ENCODE results near the gene PRKCA.

PRKCA gene

DNA sequence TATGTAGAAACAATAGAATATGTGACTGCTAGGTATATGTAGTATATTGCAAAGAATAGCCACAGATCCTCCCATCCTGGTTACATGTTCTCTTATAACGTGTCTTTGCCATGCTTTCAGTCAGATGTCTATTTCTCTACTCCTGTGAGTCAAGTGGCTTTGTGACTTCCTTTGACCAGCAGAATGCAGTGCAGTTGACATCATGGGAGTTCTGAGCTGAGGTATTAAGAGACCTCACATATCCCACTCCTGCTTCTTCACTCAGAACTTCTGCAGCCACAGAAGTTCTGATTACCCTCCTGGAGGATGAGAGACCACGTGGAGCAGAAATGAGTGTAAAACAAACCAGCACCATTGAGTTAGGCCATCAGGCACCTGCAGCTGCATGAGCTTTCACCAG lies 222.5 kb downstream of the PRKCA start:
- Histone ChIP-seq H3K79me2 (ENCODE audit: insufficient read depth, low read depth) (no peaks in the 10 kb centered on the region), H3K36me3 (ENCODE audit: insufficient read depth) (no peaks in the 10 kb centered on the region)

DNA sequence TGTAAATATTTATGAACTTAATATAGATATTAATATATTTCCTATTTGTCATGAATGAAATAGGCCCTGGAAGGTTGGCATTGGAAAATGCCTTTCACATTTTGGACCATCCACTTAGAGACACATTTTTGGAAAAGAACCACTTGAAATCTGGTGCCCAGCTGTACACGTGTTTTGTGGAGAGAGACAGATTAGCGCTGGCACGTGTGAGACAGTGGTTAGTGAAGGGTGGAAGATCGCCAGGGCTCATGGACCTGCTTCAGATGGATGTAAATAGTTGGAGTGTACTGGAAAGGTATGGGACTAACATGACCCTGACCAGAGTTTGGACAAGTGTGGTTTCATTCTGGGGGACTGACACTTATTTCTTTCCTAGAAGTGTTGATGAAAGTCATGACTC lies 222.9 kb downstream of the PRKCA start:
- Histone ChIP-seq H2AFZ (ENCODE audit: low read depth) (no peak overlapping the region), H3K27me3 (ENCODE audit: insufficient read depth, low read depth) (no peaks in the 10 kb centered on the region), H3K36me3 (ENCODE audit: insufficient read depth) (no peaks in the 10 kb centered on the region), H3K27ac (no peak overlapping the region), H3K9ac (no peak overlapping the region), H3K4me2 (no peak overlapping the region), H3K79me2 (ENCODE audit: insufficient read depth, low read depth) (no peaks in the 10 kb centered on the region), H4K20me1 (ENCODE audit: insufficient read depth) (no peaks in the 10 kb centered on the region), H3K4me3 (IDR thresholded peaks at IDR 0.05; ENCODE audit: insufficient read depth, low read depth, low read length) (no peak overlapping the region), H3K4me1 (ENCODE audit: low read depth, poor library complexity, severe bottlenecking) (no peaks in the 10 kb centered on the region)
- TF ChIP-seq, protein P1, sequence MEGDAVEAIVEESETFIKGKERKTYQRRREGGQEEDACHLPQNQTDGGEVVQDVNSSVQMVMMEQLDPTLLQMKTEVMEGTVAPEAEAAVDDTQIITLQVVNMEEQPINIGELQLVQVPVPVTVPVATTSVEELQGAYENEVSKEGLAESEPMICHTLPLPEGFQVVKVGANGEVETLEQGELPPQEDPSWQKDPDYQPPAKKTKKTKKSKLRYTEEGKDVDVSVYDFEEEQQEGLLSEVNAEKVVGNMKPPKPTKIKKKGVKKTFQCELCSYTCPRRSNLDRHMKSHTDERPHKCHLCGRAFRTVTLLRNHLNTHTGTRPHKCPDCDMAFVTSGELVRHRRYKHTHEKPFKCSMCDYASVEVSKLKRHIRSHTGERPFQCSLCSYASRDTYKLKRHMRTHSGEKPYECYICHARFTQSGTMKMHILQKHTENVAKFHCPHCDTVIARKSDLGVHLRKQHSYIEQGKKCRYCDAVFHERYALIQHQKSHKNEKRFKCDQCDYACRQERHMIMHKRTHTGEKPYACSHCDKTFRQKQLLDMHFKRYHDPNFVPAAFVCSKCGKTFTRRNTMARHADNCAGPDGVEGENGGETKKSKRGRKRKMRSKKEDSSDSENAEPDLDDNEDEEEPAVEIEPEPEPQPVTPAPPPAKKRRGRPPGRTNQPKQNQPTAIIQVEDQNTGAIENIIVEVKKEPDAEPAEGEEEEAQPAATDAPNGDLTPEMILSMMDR (conservative IDR thresholded peaks at IDR 0.05; ENCODE audit: low read depth, low read length) = no peak

More for the DNA sequence above, 222.5 kb downstream of the PRKCA start:
- no peaks in the 10 kb centered on the region for H3K27me3 ChIP-seq (ENCODE audit: insufficient read depth, low read depth)
- TF ChIP-seq, protein P1 (conservative IDR thresholded peaks at IDR 0.05; ENCODE audit: low read depth, low read length) = no peak
- H4K20me1 ChIP-seq (ENCODE audit: insufficient read depth) = no peaks in the 10 kb centered on the region
- H3K4me3 ChIP-seq (IDR thresholded peaks at IDR 0.05; ENCODE audit: insufficient read depth, low read depth, low read length) = no peak overlapping the region
- no peak overlapping the region for H3K4me2 ChIP-seq
- no peak overlapping the region for H3K9ac ChIP-seq
- H2AFZ ChIP-seq (ENCODE audit: low read depth) = no peak overlapping the region
- no peak overlapping the region for H3K27ac ChIP-seq
- H3K4me1 ChIP-seq (ENCODE audit: low read depth, poor library complexity, severe bottlenecking) = no peaks in the 10 kb centered on the region

DNA sequence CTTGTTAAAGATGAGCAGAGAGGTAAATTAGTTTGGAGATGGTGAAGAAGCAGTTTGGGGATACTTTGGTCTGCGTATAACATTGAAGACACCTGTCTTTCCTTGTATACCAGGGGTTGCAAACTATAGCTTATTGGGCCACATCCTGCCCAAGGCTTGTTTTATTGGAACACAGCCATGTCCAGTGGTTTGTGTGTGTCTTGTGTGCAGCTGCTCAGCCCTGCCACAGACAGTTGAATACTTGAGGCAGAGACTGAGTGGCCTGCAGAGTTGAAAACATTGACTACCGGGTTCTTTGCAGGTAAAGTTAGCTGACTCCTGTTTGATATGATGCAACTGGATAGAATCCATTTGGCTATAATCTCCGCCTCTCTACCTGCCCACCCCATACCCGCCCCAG lies 224.4 kb downstream of the PRKCA start:
- Histone ChIP-seq H3K27me3 (ENCODE audit: insufficient read depth, low read depth) (no peaks in the 10 kb centered on the region), H4K20me1 (ENCODE audit: insufficient read depth) (no peaks in the 10 kb centered on the region), H3K36me3 (ENCODE audit: insufficient read depth) (no peaks in the 10 kb centered on the region), H3K79me2 (ENCODE audit: insufficient read depth, low read depth) (no peaks in the 10 kb centered on the region), H3K4me2 (no peak overlapping the region), H3K4me3 (IDR thresholded peaks at IDR 0.05; ENCODE audit: insufficient read depth, low read depth, low read length) (no peak overlapping the region), H2AFZ (ENCODE audit: low read depth) (no peak overlapping the region), H3K4me1 (ENCODE audit: low read depth, poor library complexity, severe bottlenecking) (no peaks in the 10 kb centered on the region), H3K9ac (no peak overlapping the region), H3K27ac (no peak overlapping the region)
- TF ChIP-seq, protein P1 (conservative IDR thresholded peaks at IDR 0.05; ENCODE audit: low read depth, low read length) = no peak

DNA sequence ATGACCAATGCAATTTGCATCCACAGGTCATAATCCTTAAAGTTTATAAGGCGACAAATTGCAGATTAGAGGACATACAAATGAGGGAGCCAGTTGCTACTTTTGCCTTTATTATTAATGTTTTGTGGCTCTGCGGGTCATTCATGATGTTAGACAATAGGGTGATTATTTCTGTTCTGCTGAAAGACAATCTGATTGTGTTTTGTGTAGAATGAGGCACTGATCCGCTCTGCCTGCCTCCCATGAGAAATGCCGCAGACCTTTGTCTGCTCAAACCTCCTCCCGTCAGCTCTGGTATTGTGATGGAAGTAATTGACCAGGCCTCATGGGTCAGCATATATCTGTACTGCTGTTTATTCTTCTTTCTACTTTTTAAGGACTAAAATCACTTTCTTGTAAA lies 224.9 kb downstream of the PRKCA start:
- no peaks in the 10 kb centered on the region for H4K20me1 ChIP-seq (ENCODE audit: insufficient read depth)

More for the DNA sequence above, 224.9 kb downstream of the PRKCA start:
- Histone ChIP-seq H3K4me1 (ENCODE audit: low read depth, poor library complexity, severe bottlenecking) (no peaks in the 10 kb centered on the region), H3K79me2 (ENCODE audit: insufficient read depth, low read depth) (no peaks in the 10 kb centered on the region), H3K4me2 (no peak overlapping the region), H3K36me3 (ENCODE audit: insufficient read depth) (no peaks in the 10 kb centered on the region), H2AFZ (ENCODE audit: low read depth) (no peak overlapping the region), H3K9ac (no peak overlapping the region), H3K4me3 (IDR thresholded peaks at IDR 0.05; ENCODE audit: insufficient read depth, low read depth, low read length) (no peak overlapping the region), H3K27me3 (ENCODE audit: insufficient read depth, low read depth) (no peaks in the 10 kb centered on the region), H3K27ac (no peak overlapping the region)
- TF ChIP-seq, protein P1 (conservative IDR thresholded peaks at IDR 0.05; ENCODE audit: low read depth, low read length) = no peak
